Loucy (cell line): ENCODE data around the gene CYP2C19.

Source experiments
- H2AFZ ChIP-seq: fragments of 200-600 bp; sonication (generic); 2 replicates; pipeline ENCODE4 v1.6.0; 2016; ENCODE audit warnings: antibody characterized with exemption, mild to moderate bottlenecking, low read length, moderate library complexity
- H3F3A ChIP-seq: fragments of 200-600 bp; 2 replicates; pipeline ENCODE4 v1.6.0; 2016; ENCODE audit warnings: antibody characterized with exemption, low read depth, mild to moderate bottlenecking
- H3K27me3 ChIP-seq: fragments of 200-600 bp; sonication (generic); 2 replicates; pipeline ENCODE4 v1.6.1; 2014; ENCODE audit warnings: low read length, mild to moderate bottlenecking; ENCODE audit not compliant: insufficient read depth, poor library complexity, severe bottlenecking
- H3K36me3 ChIP-seq: fragments of 200-600 bp; sonication (generic); 2 replicates; pipeline ENCODE4 v1.6.1; 2016; ENCODE audit warnings: low read length; ENCODE audit not compliant: insufficient read depth
- H3K4me1 ChIP-seq: fragments of 200-600 bp; sonication (generic); 2 replicates; pipeline ENCODE4 v1.5.1; 2014; ENCODE audit warnings: low read length, mild to moderate bottlenecking; ENCODE audit not compliant: insufficient read depth, poor library complexity, severe bottlenecking
- H3K4me2 ChIP-seq: fragments of 200-600 bp; sonication (generic); 2 replicates; pipeline ENCODE4 v1.6.0; 2014; ENCODE audit warnings: antibody characterized with exemption, low read length, low read depth, mild to moderate bottlenecking; ENCODE audit not compliant: poor library complexity, severe bottlenecking
- H3K4me3 ChIP-seq: fragments of 200-600 bp; sonication (generic); 2 replicates; pipeline ENCODE4 v1.5.1; 2014; ENCODE audit warnings: low read length, mild to moderate bottlenecking, mixed read lengths; ENCODE audit not compliant: poor library complexity, severe bottlenecking
- H3K79me2 ChIP-seq: fragments of 200-600 bp; sonication (generic); 2 replicates; pipeline ENCODE4 v1.6.1; 2014; ENCODE audit warnings: low read length; ENCODE audit not compliant: insufficient read depth
- H3K9ac ChIP-seq: fragments of 200-600 bp; sonication (generic); 2 replicates; pipeline ENCODE4 v1.6.0; 2014; ENCODE audit warnings: mild to moderate bottlenecking, low read depth, low read length, moderate library complexity; ENCODE audit not compliant: poor library complexity, severe bottlenecking
- H3K9me2 ChIP-seq: fragments of 200-600 bp; sonication (generic); replicated peaks from 2 replicates; pipeline ENCODE4 v1.6.1; 2016; ENCODE audit warnings: low read depth, low read length, mixed read lengths
- H3K9me3 ChIP-seq: fragments of 200-600 bp; sonication (generic); 2 replicates; pipeline ENCODE4 v1.6.1; 2014; ENCODE audit warnings: mild to moderate bottlenecking, antibody characterized with exemption, low read length, low read depth; ENCODE audit not compliant: insufficient read depth
- H4K20me1 ChIP-seq: fragments of 200-600 bp; sonication (generic); 2 replicates; pipeline ENCODE4 v1.6.0; 2014; ENCODE audit warnings: antibody characterized with exemption, low read length, mild to moderate bottlenecking; ENCODE audit not compliant: insufficient read depth, poor library complexity, severe bottlenecking
- EZH2phosphoT487 ChIP-seq: fragments of 200-600 bp; IDR thresholded peaks from 2 replicates; pipeline ENCODE4 v1.6.1; 2018; ENCODE audit warnings: antibody characterized with exemption, mild to moderate bottlenecking, moderate library complexity, borderline replicate concordance
- TF ChIP-seq, protein P1 (sequence below): fragments of 200-600 bp; sonication (generic); conservative IDR thresholded peaks from 2 replicates; pipeline ENCODE4 v1.5.1; 2014; ENCODE audit warnings: mild to moderate bottlenecking, antibody characterized with exemption, low read length

The CYP2C19 gene

DNA sequence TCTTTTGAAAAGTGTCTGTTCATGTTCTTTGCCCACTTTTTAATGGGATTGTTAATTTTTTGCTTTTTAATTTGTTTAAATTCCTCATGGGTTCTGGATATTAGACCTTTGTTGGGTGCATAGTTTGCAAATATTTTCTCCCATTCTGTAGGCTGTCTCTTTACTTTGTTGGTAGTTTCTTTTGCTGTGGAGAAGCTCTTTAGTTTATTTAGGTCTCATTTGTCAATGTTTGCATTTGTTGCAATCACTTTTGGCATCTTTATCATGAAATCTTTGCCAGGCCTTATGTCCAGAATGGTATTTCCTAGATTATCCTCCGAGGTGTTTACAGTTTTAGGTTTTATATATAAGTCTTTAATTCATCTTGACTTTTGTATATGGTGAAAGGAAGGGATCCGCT, 23.9 kb upstream of the CYP2C19 start:
- H3F3A ChIP-seq: no peaks in the 10 kb centered on the region
- no peaks in the 10 kb centered on the region for H3K27me3 ChIP-seq
- H3K9ac ChIP-seq: no peak overlapping the region
- 0 out of 2 replicates have a peak, but pooled peaks cover 3% of the 10 kb centered on the region for H3K9me2 ChIP-seq
- H3K4me2 ChIP-seq: no peak overlapping the region
- peaks cover 1% of the 10 kb centered on the region; the same call in 1 of the 2 replicates for H3K9me3 ChIP-seq
- no peaks in the 10 kb centered on the region for H4K20me1 ChIP-seq
- H3K79me2 ChIP-seq: no peaks in the 10 kb centered on the region
- H2AFZ ChIP-seq: no peak overlapping the region
- H3K4me1 ChIP-seq: no peaks in the 10 kb centered on the region
- no peak overlapping the region for H3K4me3 ChIP-seq
- no peak for TF ChIP-seq EZH2phosphoT487
- TF ChIP-seq, protein P1, sequence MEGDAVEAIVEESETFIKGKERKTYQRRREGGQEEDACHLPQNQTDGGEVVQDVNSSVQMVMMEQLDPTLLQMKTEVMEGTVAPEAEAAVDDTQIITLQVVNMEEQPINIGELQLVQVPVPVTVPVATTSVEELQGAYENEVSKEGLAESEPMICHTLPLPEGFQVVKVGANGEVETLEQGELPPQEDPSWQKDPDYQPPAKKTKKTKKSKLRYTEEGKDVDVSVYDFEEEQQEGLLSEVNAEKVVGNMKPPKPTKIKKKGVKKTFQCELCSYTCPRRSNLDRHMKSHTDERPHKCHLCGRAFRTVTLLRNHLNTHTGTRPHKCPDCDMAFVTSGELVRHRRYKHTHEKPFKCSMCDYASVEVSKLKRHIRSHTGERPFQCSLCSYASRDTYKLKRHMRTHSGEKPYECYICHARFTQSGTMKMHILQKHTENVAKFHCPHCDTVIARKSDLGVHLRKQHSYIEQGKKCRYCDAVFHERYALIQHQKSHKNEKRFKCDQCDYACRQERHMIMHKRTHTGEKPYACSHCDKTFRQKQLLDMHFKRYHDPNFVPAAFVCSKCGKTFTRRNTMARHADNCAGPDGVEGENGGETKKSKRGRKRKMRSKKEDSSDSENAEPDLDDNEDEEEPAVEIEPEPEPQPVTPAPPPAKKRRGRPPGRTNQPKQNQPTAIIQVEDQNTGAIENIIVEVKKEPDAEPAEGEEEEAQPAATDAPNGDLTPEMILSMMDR: no peak
- no peaks in the 10 kb centered on the region for H3K36me3 ChIP-seq

DNA sequence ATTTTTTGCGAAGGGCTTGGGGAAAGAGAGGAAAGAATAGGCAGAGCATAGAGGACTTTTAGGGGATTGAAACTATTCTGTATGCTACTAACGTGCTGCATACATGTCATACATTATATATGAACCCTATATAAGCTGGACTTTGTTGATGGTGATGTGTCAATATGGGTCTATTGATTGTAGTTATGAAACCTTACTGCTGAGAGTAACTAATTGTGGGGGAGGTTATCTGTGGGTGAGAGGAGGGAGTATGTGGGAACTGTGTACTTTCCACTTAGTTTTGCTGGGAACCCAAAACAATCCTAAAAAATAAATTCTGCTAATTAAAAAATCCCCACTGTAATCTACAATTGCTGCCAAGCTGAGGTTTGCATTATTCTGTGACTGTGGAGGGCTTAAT, 15.3 kb upstream of the CYP2C19 start:
- Histone ChIP-seq H3K79me2 (no peaks in the 10 kb centered on the region), H3F3A (no peaks in the 10 kb centered on the region), H2AFZ (no peak overlapping the region), H3K9ac (no peak overlapping the region), H3K4me3 (no peak overlapping the region), H3K27me3 (no peaks in the 10 kb centered on the region), H3K4me2 (no peak overlapping the region), H4K20me1 (no peaks in the 10 kb centered on the region), H3K36me3 (no peaks in the 10 kb centered on the region), H3K4me1 (no peaks in the 10 kb centered on the region), H3K9me2 (no peaks in the 10 kb centered on the region), H3K9me3 (peaks cover 5% of the 10 kb centered on the region; the same call in 1 of the 2 replicates)
- no peak for TF ChIP-seq EZH2phosphoT487
- TF ChIP-seq, protein P1: no peak

DNA sequence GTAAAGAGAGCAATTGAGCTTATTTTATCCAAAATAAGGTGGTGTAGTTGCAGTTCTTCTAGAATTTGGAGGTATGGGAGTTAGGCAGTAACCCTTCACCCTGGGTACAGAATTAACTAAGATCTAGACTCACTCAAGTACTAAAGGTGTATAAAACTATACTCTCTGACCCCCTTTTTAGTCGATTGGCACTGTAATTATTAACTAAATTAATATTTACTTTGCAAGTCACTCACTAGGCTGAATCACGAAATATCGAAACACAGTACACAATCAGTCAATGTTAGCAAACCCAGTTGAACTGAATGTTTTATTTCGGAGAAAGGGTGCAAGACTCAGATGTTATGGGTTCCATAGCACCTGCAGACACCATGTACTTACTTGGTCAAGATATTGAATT, 14.6 kb upstream of the CYP2C19 start:
- no peaks in the 10 kb centered on the region for H3K79me2 ChIP-seq
- H3K9ac ChIP-seq: no peak overlapping the region
- TF ChIP-seq, protein P1: no peak
- TF ChIP-seq EZH2phosphoT487: no peak
- H3K4me2 ChIP-seq: no peak overlapping the region
- H2AFZ ChIP-seq: no peak overlapping the region
- no peaks in the 10 kb centered on the region for H3K9me2 ChIP-seq
- no peaks in the 10 kb centered on the region for H3K27me3 ChIP-seq
- no peaks in the 10 kb centered on the region for H3K4me1 ChIP-seq
- H4K20me1 ChIP-seq: no peaks in the 10 kb centered on the region
- no peaks in the 10 kb centered on the region for H3K36me3 ChIP-seq
- H3K4me3 ChIP-seq: no peak overlapping the region
- H3F3A ChIP-seq: no peaks in the 10 kb centered on the region
- peaks cover 5% of the 10 kb centered on the region; the same call in 1 of the 2 replicates for H3K9me3 ChIP-seq
